PFSK-1 (cell line): ENCODE data around the gene PPP6R1.

ENCODE experiments used
- FOXP2 ChIP-seq: optimal IDR thresholded peaks from 2 replicates; pipeline ENCODE3; 2011; ENCODE audit warnings: borderline replicate concordance, control low read depth, inconsistent platforms; ENCODE audit not compliant: insufficient read depth; ENCODE audit errors: extremely low read length, extremely low read depth
- POLR2AphosphoS5 ChIP-seq: IDR thresholded peaks from 2 replicates; pipeline ENCODE4 v1.6.1; 2012; ENCODE audit warnings: low read depth, mild to moderate bottlenecking, control low read depth, low read length, moderate library complexity
- REST ChIP-seq, 2 experiments: IDR thresholded peaks; 2 replicates each; pipeline versions ENCODE4 v1.6.1 to v1.8.0; 2011 to 2012; ENCODE audit warnings: low read depth in 2 of 2, low read length in 2 of 2, control low read depth in 1 of 2, inconsistent platforms in 1 of 2, mild to moderate bottlenecking in 1 of 2, moderate library complexity in 1 of 2; ENCODE audit not compliant: insufficient read depth in 1 of 2
- SIN3A ChIP-seq: IDR thresholded peaks from 2 replicates; pipeline ENCODE4 v1.6.1; 2012; ENCODE audit warnings: mild to moderate bottlenecking, low read length, moderate library complexity, borderline replicate concordance; ENCODE audit not compliant: insufficient read depth
- TAF1 ChIP-seq: IDR thresholded peaks from 2 replicates; pipeline ENCODE4 v1.6.1; 2012; ENCODE audit warnings: low read length, control low read depth, borderline replicate concordance; ENCODE audit not compliant: insufficient read depth

PPP6R1 gene

GRCh38 chr19:55230780-55231179 lies 28.0 kb downstream of the PPP6R1 start:
- no peak for TF ChIP-seq POLR2AphosphoS5
- no peak for TF ChIP-seq SIN3A
- TF ChIP-seq REST (IDR thresholded peaks at IDR 0.05; ENCODE audit: insufficient read depth in 1 of 2, low read depth in 2 of 2, low read length in 2 of 2) = no peak
- no peak for TF ChIP-seq FOXP2
- TF ChIP-seq TAF1 = no peak

GRCh38 chr19:55230329-55230728 lies 28.5 kb downstream of the PPP6R1 start:
- TF ChIP-seq TAF1 = no peak
- TF ChIP-seq REST (IDR thresholded peaks at IDR 0.05; ENCODE audit: insufficient read depth in 1 of 2, low read depth in 2 of 2, low read length in 2 of 2) = no peak
- no peak for TF ChIP-seq POLR2AphosphoS5
- TF ChIP-seq SIN3A = no peak
- no peak for TF ChIP-seq FOXP2

DNA sequence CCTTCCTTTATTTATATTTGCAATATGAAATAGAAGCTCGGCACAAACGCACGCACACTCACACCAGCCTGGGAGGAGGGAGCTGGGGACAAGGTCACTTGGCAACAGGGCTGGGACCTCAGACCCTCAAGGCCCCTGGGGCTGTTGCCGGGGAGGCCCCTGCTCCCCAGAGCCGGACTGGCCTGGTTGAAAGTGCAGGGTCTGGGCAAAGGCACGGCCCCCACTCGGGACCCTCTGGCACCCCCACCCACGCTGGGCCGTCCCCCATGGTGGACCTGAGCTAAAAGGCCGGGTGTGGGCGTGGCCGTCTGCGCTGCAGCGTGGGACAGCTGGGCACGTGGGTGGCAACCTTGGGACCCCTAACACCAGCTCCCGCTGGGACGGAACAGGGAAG lies 29.0 kb downstream of the PPP6R1 start:
- no peak for TF ChIP-seq POLR2AphosphoS5
- no peak for TF ChIP-seq REST (IDR thresholded peaks at IDR 0.05; ENCODE audit: insufficient read depth in 1 of 2, low read depth in 2 of 2, low read length in 2 of 2)
- TF ChIP-seq TAF1 = no peak
- TF ChIP-seq SIN3A = no peak
- no peak for TF ChIP-seq FOXP2

DNA sequence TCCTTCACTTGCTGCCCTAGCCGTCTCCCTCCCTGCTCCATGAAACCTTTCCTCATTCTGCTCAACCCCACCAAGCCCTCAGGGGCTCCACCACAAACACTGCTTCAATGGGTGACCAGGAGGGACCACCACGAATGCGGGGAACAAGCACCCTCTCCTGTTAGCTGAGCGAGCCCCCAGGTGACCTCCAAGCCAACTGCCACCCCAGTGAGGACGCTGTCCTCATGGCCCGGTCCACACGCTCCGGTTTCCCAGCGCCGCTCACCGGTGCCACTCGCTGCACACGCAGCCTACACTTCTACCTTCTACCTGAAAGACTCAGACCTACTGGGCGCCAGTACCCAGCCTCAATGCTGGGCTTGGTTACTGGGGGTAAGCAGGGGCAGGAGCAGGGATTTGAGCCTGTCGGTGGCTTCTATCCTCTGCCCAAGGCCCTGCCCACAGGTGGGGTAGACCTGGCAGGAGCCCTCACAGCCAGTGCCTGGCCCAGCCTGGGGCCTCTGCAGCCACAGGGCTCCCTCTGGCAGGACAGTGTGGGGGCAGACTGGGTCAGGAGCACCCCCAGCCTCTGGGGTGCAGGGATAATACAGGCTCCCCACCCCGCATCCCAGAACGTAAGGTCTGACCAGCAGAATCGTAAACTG lies 29.6 kb downstream of the PPP6R1 start:
- no peak for TF ChIP-seq FOXP2
- TF ChIP-seq REST (IDR thresholded peaks at IDR 0.05; ENCODE audit: insufficient read depth in 1 of 2, low read depth in 2 of 2, low read length in 2 of 2) = no peak
- TF ChIP-seq TAF1 = no peak
- TF ChIP-seq POLR2AphosphoS5 = no peak
- TF ChIP-seq SIN3A = no peak
